ENCODE data around the gene LRRC3B.
"Not testable (repeated sequence)": the region's sequence is repeated elsewhere in the genome, so short reads cannot be mapped to it uniquely, and the experiment has no call there.

Gene LRRC3B, protein sequence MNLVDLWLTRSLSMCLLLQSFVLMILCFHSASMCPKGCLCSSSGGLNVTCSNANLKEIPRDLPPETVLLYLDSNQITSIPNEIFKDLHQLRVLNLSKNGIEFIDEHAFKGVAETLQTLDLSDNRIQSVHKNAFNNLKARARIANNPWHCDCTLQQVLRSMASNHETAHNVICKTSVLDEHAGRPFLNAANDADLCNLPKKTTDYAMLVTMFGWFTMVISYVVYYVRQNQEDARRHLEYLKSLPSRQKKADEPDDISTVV

DNA sequence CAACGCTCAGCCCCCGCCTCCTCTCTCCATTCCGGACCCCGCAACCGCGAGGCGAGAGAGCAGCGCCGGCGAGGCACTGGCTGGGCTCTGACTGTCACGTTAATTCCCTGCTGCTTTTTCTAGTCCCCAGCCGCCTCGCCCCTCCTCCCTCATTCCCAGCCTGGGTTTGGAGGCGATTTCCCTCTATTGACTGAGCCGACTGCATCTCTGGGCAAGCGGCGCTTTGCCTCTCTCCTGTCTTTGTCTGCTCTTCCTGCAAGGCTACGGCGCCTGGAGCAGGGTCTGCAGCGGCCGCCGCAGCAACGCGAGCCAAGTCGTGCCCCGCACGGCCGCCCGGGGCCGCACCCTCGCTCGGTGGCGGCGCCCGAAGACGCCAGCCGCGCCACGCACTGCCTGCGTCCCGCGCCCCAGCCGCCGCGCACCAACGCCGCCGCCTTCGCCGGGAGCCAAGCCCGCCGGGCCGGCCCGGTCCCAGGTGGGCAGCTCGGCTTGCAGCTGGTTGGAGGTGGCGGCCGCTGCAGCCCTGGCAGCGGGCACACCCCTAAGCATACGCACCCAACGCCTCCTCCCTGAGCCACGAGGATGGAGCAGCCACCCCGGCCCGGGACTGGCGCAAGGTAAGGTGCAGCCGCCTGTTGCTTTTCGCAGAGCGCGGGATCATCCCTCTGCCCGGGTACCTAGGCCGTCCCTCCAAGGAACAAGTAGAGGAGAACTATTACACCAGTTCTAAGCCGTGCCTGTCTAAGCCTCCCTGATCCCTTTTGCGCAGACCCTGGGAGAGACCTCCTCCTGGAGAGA lies at the start of gene LRRC3B:
TSS of gene LRRC3B (plus strand) at position 152 of the 798 bp plus-strand sequence. CDS start 86,901 bp downstream, outside the sequence.
- DNase-seq (ENCODE audit: low read depth in 2 of 2, low spot score in 1 of 2), result no peak

DNA sequence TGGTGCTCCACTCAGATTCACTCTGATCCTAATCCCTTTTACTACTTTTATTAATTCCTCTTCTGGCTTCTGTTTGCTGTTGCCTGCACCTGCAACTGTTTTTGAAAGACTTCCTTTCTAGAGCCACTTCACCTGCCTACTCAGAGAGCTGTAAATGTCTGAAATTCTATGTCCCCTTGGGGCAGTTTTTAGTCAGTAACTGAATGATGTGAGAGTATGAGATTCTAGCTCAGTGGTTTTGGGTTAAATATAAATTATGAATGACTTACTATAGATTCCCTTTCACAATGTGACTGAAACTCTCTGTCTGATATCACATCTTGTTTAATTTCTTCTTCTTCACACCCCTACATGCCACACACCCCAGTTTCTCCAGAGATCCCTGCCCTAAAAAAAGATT lies 47.8 kb upstream of the LRRC3B start:
- no peak for DNase-seq (ENCODE audit: low read depth in 2 of 2, low spot score in 1 of 2)

DNA sequence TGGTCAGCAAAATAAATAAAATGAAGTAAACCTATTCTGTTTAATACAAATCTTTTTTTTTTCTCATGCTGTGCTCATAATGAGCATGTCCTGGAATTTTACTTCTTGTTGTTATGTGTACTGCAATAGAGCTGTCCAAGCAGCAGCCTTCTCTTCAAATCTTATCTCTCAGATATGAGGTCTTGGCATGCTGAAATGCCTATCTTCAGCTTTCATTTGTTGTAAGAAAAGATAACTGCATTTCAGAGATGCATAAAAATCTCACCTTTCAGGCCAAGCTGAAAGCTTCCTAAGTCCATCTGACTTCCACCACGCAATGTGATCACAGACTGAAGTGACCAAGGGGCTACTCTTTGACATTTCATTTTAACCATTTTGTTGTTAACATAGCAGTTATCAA lies 43.5 kb upstream of the LRRC3B start:
- DNase-seq (ENCODE audit: low read depth in 2 of 2, low spot score in 1 of 2), result no peak

DNA sequence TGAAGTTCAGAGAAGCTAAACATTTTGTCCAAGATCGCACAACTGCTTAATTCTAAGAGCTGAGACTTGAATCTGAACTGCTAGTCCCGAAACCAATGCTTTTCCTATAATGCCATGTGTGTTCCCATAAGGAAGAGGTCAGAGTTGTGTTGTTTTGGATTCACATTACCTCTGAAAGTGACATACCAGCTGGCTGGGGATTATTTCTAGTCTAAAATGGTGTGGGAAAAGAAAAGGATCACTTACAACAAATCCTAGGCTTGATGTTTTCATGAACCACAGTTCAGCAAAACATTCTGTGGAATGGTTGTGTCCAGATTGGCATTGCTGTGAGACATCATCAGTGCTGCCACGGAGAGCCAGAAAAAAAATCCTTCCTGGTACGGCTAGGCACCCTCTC lies 35.0 kb upstream of the LRRC3B start:
- no peak for DNase-seq (ENCODE audit: low read depth in 2 of 2, low spot score in 1 of 2)

DNA sequence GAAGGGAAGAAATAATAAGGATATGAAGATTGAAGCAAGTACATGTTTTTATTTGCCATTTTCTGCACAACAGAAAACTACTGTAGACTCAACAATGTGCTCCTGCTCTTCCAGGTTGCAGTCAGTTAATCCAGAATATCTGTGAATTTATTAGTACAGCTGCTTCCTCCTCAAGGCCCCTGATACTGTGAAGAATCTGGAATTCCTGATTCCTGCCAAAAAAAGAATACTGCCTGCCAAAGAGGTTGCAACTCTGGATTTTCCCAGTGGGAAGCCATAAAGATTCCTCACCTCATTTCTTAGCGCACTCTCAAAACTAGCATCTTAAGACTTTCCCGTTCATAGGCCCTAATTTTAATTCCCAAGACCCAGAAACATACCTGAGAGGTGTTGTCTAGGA lies 33.6 kb upstream of the LRRC3B start:
- DNase-seq (ENCODE audit: low read depth in 2 of 2, low spot score in 1 of 2), result no peak

DNA sequence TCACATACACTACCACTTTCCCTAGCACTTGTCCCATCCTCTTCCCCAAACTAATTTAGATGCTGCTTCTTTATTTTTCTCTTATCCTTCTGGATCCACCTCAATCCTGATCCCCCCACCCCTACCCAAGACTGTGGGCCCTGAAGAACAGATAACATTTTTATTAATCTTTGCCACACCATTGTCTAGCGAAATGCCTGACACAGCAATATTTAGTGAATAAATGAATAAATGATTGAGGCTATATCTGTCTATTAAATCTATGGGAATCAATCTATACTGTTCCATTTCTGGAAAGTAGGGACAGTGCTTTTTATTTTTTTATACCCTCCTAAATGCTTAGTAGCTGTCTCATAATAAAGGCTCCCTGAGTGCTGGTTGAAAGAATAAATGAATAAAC lies 32.9 kb upstream of the LRRC3B start:
- no peak for DNase-seq (ENCODE audit: low read depth in 2 of 2, low spot score in 1 of 2)

DNA sequence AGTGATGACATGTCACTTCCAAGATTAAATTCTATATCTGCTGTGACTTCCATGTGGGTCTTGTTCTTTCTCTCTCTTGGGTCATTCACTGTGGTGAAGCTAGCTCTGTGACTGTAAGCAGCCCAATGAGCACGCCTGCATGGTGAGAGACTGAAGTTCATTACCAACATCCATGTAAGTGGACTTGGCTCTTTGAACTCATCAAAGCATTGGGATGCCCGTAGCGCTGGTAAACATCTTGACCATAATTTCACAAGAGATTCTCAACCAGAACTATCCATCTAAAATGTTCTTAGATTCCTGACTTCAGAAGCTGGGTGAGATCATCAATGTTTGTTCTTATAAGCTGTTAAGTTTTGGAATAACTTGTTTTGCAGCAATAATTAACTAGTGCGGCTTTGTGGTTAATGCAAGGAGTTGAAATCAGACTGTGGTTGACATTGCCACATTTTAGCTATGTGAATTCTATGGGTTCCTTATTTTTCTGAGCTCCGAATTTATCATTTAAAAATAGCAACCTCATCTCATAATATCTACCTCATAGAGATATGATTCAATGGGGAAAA lies 31.6 kb upstream of the LRRC3B start:
- no peak for DNase-seq (ENCODE audit: low read depth in 2 of 2, low spot score in 1 of 2)

DNA sequence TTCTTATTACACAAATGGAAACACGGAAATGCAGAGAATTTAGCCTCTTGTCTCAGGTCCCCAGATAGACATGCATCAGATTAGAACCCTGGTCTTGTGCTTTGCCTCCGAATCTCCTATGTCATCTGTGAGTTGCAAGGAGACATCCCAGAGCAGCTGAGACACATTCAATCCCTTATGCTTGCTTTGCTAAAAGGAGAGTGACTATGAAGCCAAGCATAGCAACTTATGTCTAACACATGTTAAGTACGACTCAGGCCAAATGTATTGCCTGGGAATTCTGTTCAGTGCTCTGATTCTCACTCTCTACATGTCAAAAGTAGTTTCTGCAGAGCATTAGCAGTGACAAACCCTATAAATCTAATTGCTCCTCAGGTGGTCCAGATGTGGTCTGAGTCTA lies 30.6 kb upstream of the LRRC3B start:
- DNase-seq (ENCODE audit: low read depth in 2 of 2, low spot score in 1 of 2), result no peak

DNA sequence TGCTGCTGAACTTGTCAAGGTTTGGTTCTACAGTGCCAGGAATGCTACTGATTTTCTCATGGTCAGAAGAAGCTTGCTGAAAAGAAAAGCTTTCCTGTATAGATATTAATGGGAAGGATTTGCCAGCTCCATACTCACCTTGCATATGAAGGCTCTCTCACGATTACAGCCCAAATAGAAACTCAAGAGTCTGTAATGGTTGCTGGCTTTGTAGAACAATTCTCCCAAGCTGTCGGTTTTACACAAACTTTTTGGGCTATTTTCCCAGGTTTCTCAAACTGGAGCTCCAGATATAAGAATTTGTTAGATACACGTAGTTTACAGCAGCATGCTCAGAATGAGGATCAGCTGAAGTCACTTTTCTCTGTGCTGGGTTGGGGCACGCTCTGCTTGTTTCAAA lies 30.1 kb upstream of the LRRC3B start:
- no peak for DNase-seq (ENCODE audit: low read depth in 2 of 2, low spot score in 1 of 2)

DNA sequence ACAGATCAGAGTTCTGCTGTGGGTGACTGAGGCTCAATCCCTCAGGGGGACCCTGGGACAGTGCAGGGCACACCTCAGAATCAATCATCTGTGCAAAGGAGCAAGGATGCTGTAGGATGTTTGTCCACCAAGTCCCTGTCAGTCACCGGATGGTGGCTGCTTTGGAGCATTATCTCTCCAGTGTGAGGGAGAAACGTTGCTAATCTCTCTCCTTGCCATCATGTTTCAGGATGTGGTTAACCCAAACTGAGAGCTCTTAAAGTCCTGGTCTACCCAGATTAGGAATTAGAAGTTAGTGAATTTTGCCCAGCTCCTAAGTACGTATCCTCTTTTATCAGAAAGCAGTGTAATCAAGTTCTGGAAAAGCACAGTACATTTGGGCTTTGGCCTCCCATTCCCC lies 26.2 kb upstream of the LRRC3B start:
- DNase-seq (ENCODE audit: low read depth in 2 of 2, low spot score in 1 of 2), result no peak

DNA sequence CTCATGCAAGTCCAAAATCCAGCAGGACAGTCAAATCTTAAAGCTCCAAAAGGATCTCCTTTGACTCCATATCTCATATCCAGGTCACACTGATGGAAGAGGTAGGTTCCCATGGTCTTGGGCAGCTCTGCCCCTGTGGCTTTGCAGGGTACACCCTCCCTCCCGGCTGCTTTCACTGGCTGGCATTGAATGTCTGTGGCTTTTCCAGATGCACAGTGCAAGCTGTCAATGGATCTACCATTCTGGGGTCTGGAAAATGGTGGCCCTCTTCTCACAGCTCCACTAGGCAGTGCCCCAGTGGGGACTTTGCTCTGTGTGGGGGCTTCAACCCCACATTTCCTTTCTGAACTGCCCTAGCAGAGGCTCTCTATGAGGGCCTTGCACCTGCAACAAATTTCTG lies 19.3 kb upstream of the LRRC3B start:
- DNase-seq (ENCODE audit: low read depth in 2 of 2, low spot score in 1 of 2), result not testable (repeated sequence)

DNA sequence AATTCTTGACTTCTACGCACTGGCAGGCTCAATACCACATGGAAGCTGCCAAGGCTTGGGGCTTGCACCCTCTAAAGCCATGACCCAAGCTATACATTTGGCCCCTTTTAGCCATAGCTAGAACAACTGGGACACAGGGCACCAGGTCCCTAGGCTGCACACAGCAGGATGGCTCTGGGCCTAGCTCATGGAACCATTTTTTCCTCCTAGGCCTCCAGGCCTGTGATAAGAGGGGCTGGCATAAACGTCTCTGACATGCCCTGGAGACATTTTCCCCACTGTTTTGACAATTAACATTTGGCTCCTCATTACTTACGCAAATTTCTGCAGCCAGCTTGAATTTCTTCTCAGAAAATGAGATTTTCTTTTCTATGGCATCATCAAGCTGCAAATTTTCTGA lies 18.8 kb upstream of the LRRC3B start:
- not testable (repeated sequence) for DNase-seq (ENCODE audit: low read depth in 2 of 2, low spot score in 1 of 2)

DNA sequence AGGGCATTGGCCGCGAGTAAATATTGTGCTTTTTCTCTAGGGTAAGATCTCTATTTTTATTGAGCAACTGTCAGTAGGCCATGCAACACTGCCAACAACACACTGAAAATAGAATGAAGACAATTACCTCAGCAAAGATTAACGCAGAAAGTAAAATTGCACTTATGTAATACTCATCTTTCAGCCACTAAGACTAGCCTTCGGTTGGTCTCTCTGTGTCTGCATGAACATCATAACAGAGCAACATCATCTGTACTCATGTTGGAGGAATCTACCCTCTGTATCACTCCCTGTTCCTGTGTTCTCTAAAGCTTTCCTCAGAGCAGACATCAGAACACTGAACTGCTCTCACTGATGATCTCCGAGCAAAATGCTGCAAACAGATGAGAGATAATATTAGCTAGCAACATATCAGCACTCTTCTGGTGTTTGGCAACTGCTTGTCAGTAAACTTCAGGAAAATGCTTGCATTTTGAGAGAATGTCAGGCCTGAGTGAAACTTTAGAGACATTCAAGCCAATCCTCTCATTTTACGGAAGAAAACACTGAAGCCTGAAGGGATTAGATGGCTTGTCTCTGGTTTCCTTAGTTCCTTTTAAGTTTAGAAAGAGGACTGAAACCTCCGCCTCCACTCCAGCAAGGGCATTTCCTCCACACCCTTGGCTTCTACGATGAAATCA lies 8.4 kb upstream of the LRRC3B start:
- no peak for DNase-seq (ENCODE audit: low read depth in 2 of 2, low spot score in 1 of 2)

DNA sequence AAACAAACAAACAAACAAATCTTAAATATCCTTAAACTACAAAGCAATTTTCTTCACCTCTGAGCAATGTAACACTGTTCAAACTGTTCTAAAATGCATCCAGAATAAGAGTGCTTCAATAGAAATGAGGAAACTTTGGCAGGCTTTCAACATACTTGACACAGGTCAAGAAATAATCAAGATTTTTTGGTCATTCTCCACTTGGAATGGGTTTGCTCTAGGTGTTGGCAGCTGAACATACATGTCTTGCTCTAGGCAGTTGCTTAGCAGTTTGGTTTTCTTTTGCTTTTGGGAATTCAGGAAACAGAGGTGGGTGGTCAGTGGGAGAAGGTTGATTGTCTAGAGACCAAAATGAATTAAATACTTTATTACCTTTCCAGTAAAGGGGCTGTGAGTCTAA lies 1.4 kb upstream of the LRRC3B start:
- DNase-seq (ENCODE audit: low read depth in 2 of 2, low spot score in 1 of 2), result no peak

DNA sequence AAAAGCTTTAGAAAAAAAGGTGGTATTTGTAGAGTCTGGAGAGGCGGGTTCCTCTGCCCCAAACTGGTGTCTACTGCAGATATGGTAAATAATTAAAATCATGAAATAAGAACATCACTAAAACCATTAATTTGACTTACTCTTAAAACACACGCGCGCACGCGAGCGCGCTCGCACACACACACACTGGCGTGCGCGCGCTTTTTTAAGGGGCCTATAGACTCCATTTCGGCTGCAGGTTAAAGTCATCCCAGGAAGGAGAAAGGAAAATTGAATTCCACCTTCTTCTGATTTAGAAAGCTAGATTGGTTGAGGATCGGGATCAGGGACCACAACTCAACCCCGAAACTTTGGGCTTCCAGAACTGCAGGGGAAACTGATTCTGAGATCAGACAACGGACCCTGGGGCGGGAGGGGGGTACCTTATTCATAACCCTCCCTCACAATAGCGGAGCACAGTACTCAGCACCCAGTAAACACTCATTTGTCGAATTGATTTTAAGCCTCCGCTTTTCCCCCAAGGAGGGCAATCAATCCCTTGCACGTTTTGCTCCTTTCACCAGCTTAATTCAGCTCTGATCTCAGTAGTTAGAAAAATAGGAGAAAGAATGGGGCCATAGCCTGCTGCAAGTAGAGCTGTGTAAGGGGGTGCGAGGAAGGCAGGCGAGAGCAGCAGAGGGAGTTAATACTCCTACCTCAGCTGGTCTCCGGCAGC lies 509 bp upstream of the LRRC3B start:
- no peak for DNase-seq (ENCODE audit: low read depth in 2 of 2, low spot score in 1 of 2)

DNA sequence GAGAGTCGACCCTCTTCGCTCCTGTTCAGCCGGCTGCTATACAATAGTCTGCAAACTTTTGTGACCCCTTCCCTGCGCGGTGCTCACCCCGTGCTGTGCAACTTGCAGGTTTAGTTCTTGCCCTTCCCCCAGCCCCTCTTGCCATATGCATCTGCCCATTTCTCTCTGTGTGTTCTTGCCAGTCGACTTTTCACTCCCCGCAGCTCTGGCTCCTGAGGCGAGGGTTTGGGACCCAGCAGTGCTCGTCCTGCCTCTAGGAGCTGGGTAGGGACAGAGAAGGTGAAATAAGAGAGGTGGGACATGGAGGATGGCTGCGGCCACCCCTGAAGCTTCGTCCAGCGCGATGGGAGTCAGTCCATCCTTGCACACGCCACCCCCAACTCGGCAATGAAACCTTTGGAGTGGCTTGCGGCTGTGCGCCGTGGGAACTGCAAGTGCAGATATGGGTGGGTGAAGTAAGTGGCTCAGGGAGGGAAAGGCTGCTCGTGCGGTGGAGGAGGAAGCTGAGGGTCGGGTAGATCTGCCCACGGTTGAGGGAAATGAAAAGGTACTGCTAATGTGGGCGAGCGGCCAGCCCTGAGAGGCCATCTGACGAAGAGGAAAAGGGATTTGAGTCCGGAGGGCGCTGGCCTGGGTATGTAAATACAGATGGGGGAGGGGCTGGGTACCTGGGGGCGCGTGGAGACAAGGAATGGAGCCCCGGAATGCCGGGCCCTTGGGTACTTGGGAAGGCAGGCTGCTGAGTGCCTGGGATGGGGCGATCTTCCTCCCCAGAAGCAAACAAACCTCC lies 1.0 kb downstream of the LRRC3B start:
- no peak for DNase-seq (ENCODE audit: low read depth in 2 of 2, low spot score in 1 of 2)

DNA sequence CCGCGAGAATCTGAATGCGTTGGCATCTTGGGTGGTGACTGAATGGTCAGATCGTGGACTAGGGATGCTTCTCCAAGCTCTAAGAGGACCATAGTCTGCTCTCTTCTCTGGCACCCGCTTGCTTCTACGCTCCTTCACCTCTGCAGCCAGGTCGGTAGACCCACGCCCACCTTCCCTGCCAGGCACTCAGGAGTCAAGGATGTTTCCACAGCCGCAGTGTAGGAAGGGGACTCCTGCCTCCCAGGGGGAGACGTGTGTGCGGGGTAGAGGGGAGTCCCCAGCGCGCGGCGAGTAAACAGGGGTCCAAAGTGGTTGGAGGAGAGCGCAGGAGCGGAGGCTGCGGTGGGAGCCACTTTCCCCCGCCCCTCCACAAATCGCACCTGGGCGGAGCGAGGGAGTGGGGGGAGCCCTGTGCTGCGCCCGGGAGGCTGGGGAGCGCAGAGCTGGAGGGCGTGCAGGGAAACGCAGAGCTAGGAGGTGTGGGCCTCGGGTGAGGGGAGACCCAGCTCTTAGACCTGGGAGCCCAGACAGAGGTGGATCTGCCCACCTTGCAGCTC lies 1.7 kb downstream of the LRRC3B start:
- no peak for DNase-seq (ENCODE audit: low read depth in 2 of 2, low spot score in 1 of 2)

DNA sequence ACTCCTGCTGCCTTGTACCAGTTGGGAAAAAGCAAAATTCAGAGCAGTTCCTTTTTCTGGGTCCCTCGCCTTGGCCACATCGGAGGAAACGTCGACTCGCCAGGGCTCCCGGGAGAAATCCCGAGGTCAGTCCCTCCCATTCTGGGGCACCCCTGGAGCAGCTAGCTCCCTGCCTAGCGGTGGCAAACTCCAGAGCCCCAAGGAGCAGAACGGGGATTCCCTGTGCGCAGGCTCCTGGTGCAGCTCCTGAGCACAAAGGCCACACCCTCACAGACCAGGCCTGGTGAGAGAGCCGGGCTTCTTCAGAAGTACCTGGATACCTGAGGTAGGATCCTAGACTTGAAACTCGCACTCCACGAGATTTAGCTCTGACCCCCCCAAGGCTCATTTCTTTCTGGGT lies 2.6 kb downstream of the LRRC3B start:
- no peak for DNase-seq (ENCODE audit: low read depth in 2 of 2, low spot score in 1 of 2)

DNA sequence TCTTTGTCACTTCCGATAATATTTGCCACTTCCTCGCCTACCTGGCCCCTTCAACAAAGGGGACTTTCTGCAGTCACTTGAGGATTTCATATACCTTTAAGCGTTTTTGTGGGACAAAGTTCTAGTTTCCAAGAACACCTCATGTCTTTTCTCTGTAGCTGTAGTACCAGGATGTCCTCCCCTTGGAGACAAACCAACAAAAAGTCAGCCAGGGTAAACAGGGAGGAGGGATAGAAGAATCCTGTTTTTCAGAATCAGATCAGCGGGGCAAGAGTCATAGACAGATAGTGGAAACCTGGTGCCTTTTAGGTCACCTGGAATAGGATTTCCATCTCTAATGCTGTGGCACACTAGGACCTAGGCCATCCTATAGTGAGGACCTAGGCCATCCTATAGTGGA lies 4.5 kb downstream of the LRRC3B start:
- no peak for DNase-seq (ENCODE audit: low read depth in 2 of 2, low spot score in 1 of 2)

DNA sequence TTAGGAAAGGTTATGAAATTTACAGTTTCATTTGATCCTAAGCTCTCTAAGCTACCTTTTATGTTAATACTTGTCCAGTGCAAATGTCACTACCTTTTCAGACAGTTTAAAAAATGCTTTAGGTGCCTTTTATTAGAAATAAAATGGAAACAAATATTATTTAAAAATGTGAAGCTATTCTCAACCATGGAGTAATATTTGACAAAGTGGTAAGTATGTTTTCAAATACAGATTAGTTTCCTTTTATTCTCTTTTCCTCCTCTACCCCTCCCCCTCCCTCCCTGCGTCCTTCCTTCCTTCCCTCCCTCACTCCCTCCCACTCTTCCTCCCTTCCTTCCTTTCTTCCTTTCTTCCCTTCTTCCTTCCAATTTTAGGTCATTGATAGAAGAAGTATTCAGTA lies 6.3 kb downstream of the LRRC3B start:
- DNase-seq (ENCODE audit: low read depth in 2 of 2, low spot score in 1 of 2), result no peak
